Measurements from ENCODE around the gene SH2D3A. TPM values are rescaled to one million over a fixed set of nuclear protein-coding genes. Genes with fewer than 3 reads are reported as not detected.
"Not testable (repeated sequence)": the region's sequence is repeated elsewhere in the genome, so short reads cannot be mapped to it uniquely, and the experiment has no call there.

SH2D3A gene
- polyA plus RNA-seq, 1 donor (not counting 4 experiments of a cell fraction or from before 2014, with no cell fraction given), result 24.9 TPM

- no peak overlapping the region for H3K27ac ChIP-seq (ENCODE audit: control insufficient read depth, insufficient read depth, low read length)
- peaks cover 8% of the 10 kb centered on the region for H4K20me1 ChIP-seq (ENCODE audit: control insufficient read depth, extremely low read depth, insufficient read depth, low read length)
- no peak for DNase-seq (ENCODE audit: low read depth, low spot score)
- H3K9me3 ChIP-seq (ENCODE audit: control insufficient read depth, low read depth, low read length), result no peaks in the 10 kb centered on the region
- H3K4me1 ChIP-seq (ENCODE audit: control insufficient read depth, extremely low read depth, insufficient read depth, low read length), result no peaks in the 10 kb centered on the region
- no peak for FAIRE-seq
- TF ChIP-seq CTCF (optimal IDR thresholded peaks at IDR 0.05 in 1 of 3, IDR thresholded peaks at IDR 0.05 in 1 of 3, conservative IDR thresholded peaks at IDR 0.05 in 1 of 3; ENCODE audit: extremely low read depth in 1 of 3, insufficient read depth in 2 of 3, low read length in 3 of 3), result no peak
- TF ChIP-seq EZH2 (IDR thresholded peaks at IDR 0.05; ENCODE audit: low read length), result no peak
- H3K36me3 ChIP-seq (ENCODE audit: control insufficient read depth in 2 of 2, extremely low read depth in 1 of 2, insufficient read depth in 2 of 2, low read length in 2 of 2), result peaks cover 42 to 44% of the 10 kb centered on the region in 2 experiments
- H3K27me3 ChIP-seq (ENCODE audit: control insufficient read depth, extremely low read depth, insufficient read depth, low read length), result no peaks in the 10 kb centered on the region
- no peak overlapping the region for H3K9ac ChIP-seq (ENCODE audit: control insufficient read depth, extremely low read depth, insufficient read depth, low read length)
- no peak overlapping the region for H3K4me3 ChIP-seq (ENCODE audit: control insufficient read depth in 2 of 3, extremely low read depth in 1 of 3, insufficient read depth in 2 of 3, low read depth in 1 of 3, low read length in 3 of 3)
- no peak overlapping the region for H3K4me2 ChIP-seq (ENCODE audit: control insufficient read depth, extremely low read depth, insufficient read depth, low read depth, low read length)
- H3K9me1 ChIP-seq (ENCODE audit: control insufficient read depth, extremely low read depth, insufficient read depth, low read length), result no peaks in the 10 kb centered on the region
- no peak overlapping the region for H2AFZ ChIP-seq (ENCODE audit: control insufficient read depth, low read length)
- H3K79me2 ChIP-seq (ENCODE audit: control insufficient read depth, insufficient read depth, low read length), result peaks cover 2% of the 10 kb centered on the region
- dilution Hi-C loops (cut with MboI; ENCODE audit: extremely low pct_ligation_motif_present, low sequenced_read_pairs), result no loop called here
Observed at GRCh38 chr19:6751189-6751588, 16.0 kb downstream of the SH2D3A start.

GRCh38 chr19:6750062-6750461 lies 17.2 kb downstream of the SH2D3A start:
- TF ChIP-seq CTCF (optimal IDR thresholded peaks at IDR 0.05 in 1 of 3, IDR thresholded peaks at IDR 0.05 in 1 of 3, conservative IDR thresholded peaks at IDR 0.05 in 1 of 3; ENCODE audit: extremely low read depth in 1 of 3, insufficient read depth in 2 of 3, low read length in 3 of 3), result no peak
- no peak for TF ChIP-seq EZH2 (IDR thresholded peaks at IDR 0.05; ENCODE audit: low read length)
- no peak for FAIRE-seq
- no peak overlapping the region for H3K4me3 ChIP-seq (ENCODE audit: control insufficient read depth in 2 of 3, extremely low read depth in 1 of 3, insufficient read depth in 2 of 3, low read depth in 1 of 3, low read length in 3 of 3)
- H3K79me2 ChIP-seq (ENCODE audit: control insufficient read depth, insufficient read depth, low read length), result peaks cover 3% of the 10 kb centered on the region
- H3K36me3 ChIP-seq (ENCODE audit: control insufficient read depth in 2 of 2, extremely low read depth in 1 of 2, insufficient read depth in 2 of 2, low read length in 2 of 2), result peaks cover 45 to 47% of the 10 kb centered on the region in 2 experiments
- H3K4me1 ChIP-seq (ENCODE audit: control insufficient read depth, extremely low read depth, insufficient read depth, low read length), result peaks cover 6% of the 10 kb centered on the region
- H2AFZ ChIP-seq (ENCODE audit: control insufficient read depth, low read length), result no peak overlapping the region
- peaks cover 6% of the 10 kb centered on the region for H4K20me1 ChIP-seq (ENCODE audit: control insufficient read depth, extremely low read depth, insufficient read depth, low read length)
- dilution Hi-C loops (cut with MboI; ENCODE audit: extremely low pct_ligation_motif_present, low sequenced_read_pairs), result no loop called here
- no peak overlapping the region for H3K9ac ChIP-seq (ENCODE audit: control insufficient read depth, extremely low read depth, insufficient read depth, low read length)
- H3K27ac ChIP-seq (ENCODE audit: control insufficient read depth, insufficient read depth, low read length), result no peak overlapping the region
- no peaks in the 10 kb centered on the region for H3K9me1 ChIP-seq (ENCODE audit: control insufficient read depth, extremely low read depth, insufficient read depth, low read length)
- no peaks in the 10 kb centered on the region for H3K27me3 ChIP-seq (ENCODE audit: control insufficient read depth, extremely low read depth, insufficient read depth, low read length)
- no peak overlapping the region for H3K4me2 ChIP-seq (ENCODE audit: control insufficient read depth, extremely low read depth, insufficient read depth, low read depth, low read length)
- H3K9me3 ChIP-seq (ENCODE audit: control insufficient read depth, low read depth, low read length), result no peaks in the 10 kb centered on the region
- no peak for DNase-seq (ENCODE audit: low read depth, low spot score)

GRCh38 chr19:6748543-6748942 lies 18.7 kb downstream of the SH2D3A start:
- dilution Hi-C loops (cut with MboI; ENCODE audit: extremely low pct_ligation_motif_present, low sequenced_read_pairs); H3K4me3 ChIP-seq (ENCODE audit: control insufficient read depth in 2 of 3, extremely low read depth in 1 of 3, insufficient read depth in 2 of 3, low read depth in 1 of 3, low read length in 3 of 3); H3K9me1 ChIP-seq (ENCODE audit: control insufficient read depth, extremely low read depth, insufficient read depth, low read length); FAIRE-seq; H3K27me3 ChIP-seq (ENCODE audit: control insufficient read depth, extremely low read depth, insufficient read depth, low read length); H3K4me2 ChIP-seq (ENCODE audit: control insufficient read depth, extremely low read depth, insufficient read depth, low read depth, low read length); DNase-seq (ENCODE audit: low read depth, low spot score); H3K9me3 ChIP-seq (ENCODE audit: control insufficient read depth, low read depth, low read length); H3K27ac ChIP-seq (ENCODE audit: control insufficient read depth, insufficient read depth, low read length); H3K9ac ChIP-seq (ENCODE audit: control insufficient read depth, extremely low read depth, insufficient read depth, low read length); H4K20me1 ChIP-seq (ENCODE audit: control insufficient read depth, extremely low read depth, insufficient read depth, low read length); H2AFZ ChIP-seq (ENCODE audit: control insufficient read depth, low read length); H3K79me2 ChIP-seq (ENCODE audit: control insufficient read depth, insufficient read depth, low read length): not testable (repeated sequence)
- peaks cover 18% of the 10 kb centered on the region for H3K4me1 ChIP-seq (ENCODE audit: control insufficient read depth, extremely low read depth, insufficient read depth, low read length)
- peaks cover 41 to 43% of the 10 kb centered on the region in 2 experiments for H3K36me3 ChIP-seq (ENCODE audit: control insufficient read depth in 2 of 2, extremely low read depth in 1 of 2, insufficient read depth in 2 of 2, low read length in 2 of 2)
